ELF-1 (cell line): ENCODE measurements around the gene SYT7.
A peak's percentile ranks its signal among the peaks of the same experiment; 100 is the strongest.

Experiments
- DNase-seq: peaks from one replicate; pipeline ENCODE4 v3.0.0-alpha.2; 2016; ENCODE audit warnings: low read depth, low spot score

SYT7 gene

GRCh38 chr11:61536676-61537270 lies 44.1 kb downstream of the SYT7 start:
- peak; percentile 93 for DNase-seq

GRCh38 chr11:61535998-61536675 lies 44.7 kb downstream of the SYT7 start:
- no peak for DNase-seq

- DNase-seq = no peak
Observed at GRCh38 chr11:61534933-61535839, 45.7 kb downstream of the SYT7 start.

GRCh38 chr11:61534025-61534932 lies 46.6 kb downstream of the SYT7 start:
- no peak for DNase-seq

- no peak for DNase-seq
Observed at GRCh38 chr11:61533401-61533800, 47.5 kb downstream of the SYT7 start.

- DNase-seq = no peak
Observed at GRCh38 chr11:61533039-61533375, 47.9 kb downstream of the SYT7 start.

- peak; percentile 90 for DNase-seq
Observed at GRCh38 chr11:61532134-61533038, 48.5 kb downstream of the SYT7 start.

GRCh38 chr11:61531044-61531443 lies 49.8 kb downstream of the SYT7 start:
- peak; percentile 35 for DNase-seq

GRCh38 chr11:61529537-61530225 lies 51.2 kb downstream of the SYT7 start:
- no peak for DNase-seq

GRCh38 chr11:61528114-61528513 lies 52.8 kb downstream of the SYT7 start:
- no peak for DNase-seq

GRCh38 chr11:61526956-61527731 lies 53.7 kb downstream of the SYT7 start:
- no peak for DNase-seq

GRCh38 chr11:61526229-61526628 lies 54.6 kb downstream of the SYT7 start:
- no peak for DNase-seq

GRCh38 chr11:61524963-61525587 lies 55.8 kb downstream of the SYT7 start:
- no peak for DNase-seq

- DNase-seq = no peak
Observed at GRCh38 chr11:61524446-61524845, 56.4 kb downstream of the SYT7 start.

- no peak for DNase-seq
Observed at GRCh38 chr11:61522881-61523280, 58.0 kb downstream of the SYT7 start.

GRCh38 chr11:61518032-61518795 lies 62.7 kb downstream of the SYT7 start:
- DNase-seq = no peak

- DNase-seq = peak; percentile 80
Observed at GRCh38 chr11:61516675-61517572, 64.0 kb downstream of the SYT7 start.
